Measurements from ENCODE around the gene SEM1.

The SEM1 gene

GRCh38 chr7:96720843-96721242 is 11.2 kb upstream of the SEM1 start:
- Histone ChIP-seq H2AFZ (ENCODE audit: low read depth) (no peak overlapping the region), H3K4me2 (no peak overlapping the region), H3K36me3 (ENCODE audit: insufficient read depth) (no peaks in the 10 kb centered on the region), H3K4me1 (ENCODE audit: low read depth, poor library complexity, severe bottlenecking) (no peaks in the 10 kb centered on the region), H4K20me1 (ENCODE audit: insufficient read depth) (no peaks in the 10 kb centered on the region), H3K79me2 (ENCODE audit: insufficient read depth, low read depth) (no peaks in the 10 kb centered on the region), H3K27me3 (ENCODE audit: insufficient read depth, low read depth) (no peaks in the 10 kb centered on the region), H3K4me3 (IDR thresholded peaks at IDR 0.05; ENCODE audit: insufficient read depth, low read depth, low read length) (no peak overlapping the region), H3K27ac (no peak overlapping the region), H3K9ac (no peak overlapping the region)
- TF ChIP-seq CTCF (conservative IDR thresholded peaks at IDR 0.05; ENCODE audit: low read depth, low read length) = no peak

GRCh38 chr7:96719164-96719563 is 9.5 kb upstream of the SEM1 start:
- Histone ChIP-seq H4K20me1 (ENCODE audit: insufficient read depth) (no peaks in the 10 kb centered on the region), H2AFZ (ENCODE audit: low read depth) (no peak overlapping the region), H3K4me3 (IDR thresholded peaks at IDR 0.05; ENCODE audit: insufficient read depth, low read depth, low read length) (no peak overlapping the region), H3K27me3 (ENCODE audit: insufficient read depth, low read depth) (no peaks in the 10 kb centered on the region), H3K4me1 (ENCODE audit: low read depth, poor library complexity, severe bottlenecking) (no peaks in the 10 kb centered on the region), H3K36me3 (ENCODE audit: insufficient read depth) (no peaks in the 10 kb centered on the region), H3K4me2 (no peak overlapping the region), H3K9ac (no peak overlapping the region), H3K27ac (no peak overlapping the region), H3K79me2 (ENCODE audit: insufficient read depth, low read depth) (no peaks in the 10 kb centered on the region)
- no peak for TF ChIP-seq CTCF (conservative IDR thresholded peaks at IDR 0.05; ENCODE audit: low read depth, low read length)

GRCh38 chr7:96718107-96719003 is 8.7 kb upstream of the SEM1 start:
- Histone ChIP-seq H2AFZ (ENCODE audit: low read depth) (no peak overlapping the region), H3K27ac (no peak overlapping the region), H3K4me1 (ENCODE audit: low read depth, poor library complexity, severe bottlenecking) (no peaks in the 10 kb centered on the region), H3K36me3 (ENCODE audit: insufficient read depth) (no peaks in the 10 kb centered on the region), H3K79me2 (ENCODE audit: insufficient read depth, low read depth) (no peaks in the 10 kb centered on the region), H3K4me2 (no peak overlapping the region), H3K9ac (no peak overlapping the region), H3K27me3 (ENCODE audit: insufficient read depth, low read depth) (no peaks in the 10 kb centered on the region), H3K4me3 (IDR thresholded peaks at IDR 0.05; ENCODE audit: insufficient read depth, low read depth, low read length) (no peak overlapping the region), H4K20me1 (ENCODE audit: insufficient read depth) (no peaks in the 10 kb centered on the region)
- no peak for TF ChIP-seq CTCF (conservative IDR thresholded peaks at IDR 0.05; ENCODE audit: low read depth, low read length)

GRCh38 chr7:96713037-96713436 is 3.4 kb upstream of the SEM1 start:
- no peak overlapping the region for H3K27ac ChIP-seq
- H3K4me3 ChIP-seq (IDR thresholded peaks at IDR 0.05; ENCODE audit: insufficient read depth, low read depth, low read length) = no peak overlapping the region
- H3K9ac ChIP-seq = no peak overlapping the region
- no peaks in the 10 kb centered on the region for H3K27me3 ChIP-seq (ENCODE audit: insufficient read depth, low read depth)
- no peak overlapping the region for H3K4me2 ChIP-seq
- no peaks in the 10 kb centered on the region for H3K36me3 ChIP-seq (ENCODE audit: insufficient read depth)
- H4K20me1 ChIP-seq (ENCODE audit: insufficient read depth) = no peaks in the 10 kb centered on the region
- peaks cover 17% of the 10 kb centered on the region for H3K79me2 ChIP-seq (ENCODE audit: insufficient read depth, low read depth)
- H2AFZ ChIP-seq (ENCODE audit: low read depth) = no peak overlapping the region
- no peak for TF ChIP-seq CTCF (conservative IDR thresholded peaks at IDR 0.05; ENCODE audit: low read depth, low read length)
- peaks cover 17% of the 10 kb centered on the region for H3K4me1 ChIP-seq (ENCODE audit: low read depth, poor library complexity, severe bottlenecking)
